Stimulated activated CD4-positive, alpha-beta T cell treated with anti-CD3 and anti-CD28 coated beads, Interleukin-15, amount 100 ng/mL, for 48 hours (primary cell): Measurements from ENCODE around the gene MAGED2.
"Not testable (repeated sequence)": the region's sequence is repeated elsewhere in the genome, so short reads cannot be mapped to it uniquely, and the experiment has no call there.

Experiments used
- DNase-seq, 2 donors: peaks; one replicate each; pipeline ENCODE4 v3.0.0-alpha.2; 2020; ENCODE audit warnings: low read depth in 2 of 2

Gene MAGED2

GRCh38 chrX:54817220-54817820, 9.8 kb downstream of the MAGED2 start:
- DNase-seq = no peak

GRCh38 chrX:54818221-54818620, 10.7 kb downstream of the MAGED2 start:
- DNase-seq = no peak

GRCh38 chrX:54819201-54819600, 11.7 kb downstream of the MAGED2 start:
- no peak for DNase-seq

- no peak for DNase-seq
These were observed 13.2 kb downstream of the MAGED2 start for GRCh38 chrX:54820737-54821136.

- DNase-seq = no peak
These were observed 13.8 kb downstream of the MAGED2 start for GRCh38 chrX:54821310-54821709.

- DNase-seq = no peak
These were observed 16.6 kb downstream of the MAGED2 start for GRCh38 chrX:54824195-54824594.

GRCh38 chrX:54824722-54825121, 17.2 kb downstream of the MAGED2 start:
- DNase-seq = no peak

GRCh38 chrX:54825716-54826438, 18.3 kb downstream of the MAGED2 start:
- no peak for DNase-seq

- DNase-seq = no peak
These were observed 19.1 kb downstream of the MAGED2 start for GRCh38 chrX:54826598-54826997.

GRCh38 chrX:54838583-54838982, 31.0 kb downstream of the MAGED2 start:
- DNase-seq = no peak

- not testable (repeated sequence) for DNase-seq
These were observed 33.8 kb downstream of the MAGED2 start for GRCh38 chrX:54841184-54841874.

- no peak for DNase-seq
These were observed 35.1 kb downstream of the MAGED2 start for GRCh38 chrX:54842607-54843006.

- DNase-seq = no peak
These were observed 35.5 kb downstream of the MAGED2 start for GRCh38 chrX:54843050-54843449.

GRCh38 chrX:54847700-54848099, 40.2 kb downstream of the MAGED2 start:
- not testable (repeated sequence) for DNase-seq

GRCh38 chrX:54865208-54865607, 57.7 kb downstream of the MAGED2 start:
- no peak for DNase-seq
